Progenitor cell of endocrine pancreas (in vitro differentiated cells): ENCODE results near the gene ZNF362. TPM values are rescaled to one million over a fixed set of nuclear protein-coding genes. Genes with fewer than 3 reads are reported as not detected.

Experiments
- DNase-seq: peaks from one replicate; pipeline ENCODE4 v3.0.0; 2021; ENCODE audit warnings: low spot score; ENCODE audit not compliant: unreplicated experiment
- H3K27ac Mint-ChIP-seq: 2 replicates; pipeline ENCODE4 v1.8.0; 2021; ENCODE audit warnings: mild to moderate bottlenecking, moderate library complexity, mixed read lengths
- H3K27me3 Mint-ChIP-seq: 2 replicates; pipeline ENCODE4 v1.8.0; 2021; ENCODE audit warnings: mixed read lengths
- H3K36me3 Mint-ChIP-seq: 2 replicates; pipeline ENCODE4 v1.8.0; 2022; ENCODE audit warnings: mixed read lengths; ENCODE audit not compliant: insufficient read depth
- H3K4me1 Mint-ChIP-seq: 2 replicates; pipeline ENCODE4 v1.8.0; 2021; ENCODE audit warnings: low read depth, mixed read lengths
- H3K4me3 Mint-ChIP-seq: 2 replicates; pipeline ENCODE4 v1.8.0; 2021; ENCODE audit warnings: low read depth, mild to moderate bottlenecking, moderate library complexity, mixed read lengths
- H3K9me3 Mint-ChIP-seq: 2 replicates; pipeline ENCODE4 v1.8.0; 2021; ENCODE audit warnings: low read depth, mixed read lengths
- CTCF ChIP-seq: fragments of 200-600 bp; sonication (generic); IDR thresholded peaks from one replicate; pipeline ENCODE4 v1.5.0; 2021; ENCODE audit warnings: antibody characterized with exemption, mild to moderate bottlenecking; ENCODE audit not compliant: unreplicated experiment
- total RNA-seq: library from RNA; stranded (reverse); gene quantifications from 2 replicates; pipeline ENCODE4 v1.2.1, GENCODE V29; 2021

ZNF362 gene
- total RNA-seq, 1 donor from 2014 or later = 79.3 TPM

GRCh38 chr1:33335020-33335419 is 78.7 kb downstream of the ZNF362 start:
- H3K27ac Mint-ChIP-seq = peak overlapping the region; percentile 12
- H3K9me3 Mint-ChIP-seq = no peaks in the 10 kb centered on the region
- H3K36me3 Mint-ChIP-seq = peaks cover 21% of the 10 kb centered on the region
- H3K27me3 Mint-ChIP-seq = no peaks in the 10 kb centered on the region
- no peak for DNase-seq
- TF ChIP-seq CTCF = no peak
- no peak overlapping the region for H3K4me3 Mint-ChIP-seq
- H3K4me1 Mint-ChIP-seq = peaks cover 50% of the 10 kb centered on the region

- peaks cover 65% of the 10 kb centered on the region for H3K4me1 Mint-ChIP-seq
- DNase-seq = no peak
- no peaks in the 10 kb centered on the region for H3K27me3 Mint-ChIP-seq
- peak overlapping the region; percentile 89 for H3K27ac Mint-ChIP-seq
- peaks cover 19% of the 10 kb centered on the region for H3K36me3 Mint-ChIP-seq
- no peaks in the 10 kb centered on the region for H3K9me3 Mint-ChIP-seq
- H3K4me3 Mint-ChIP-seq = no peak overlapping the region
- TF ChIP-seq CTCF = no peak
Measured at GRCh38 chr1:33336580-33336979, 80.3 kb downstream of the ZNF362 start.

GRCh38 chr1:33337441-33337840 is 81.1 kb downstream of the ZNF362 start:
- Mint-ChIP-seq H3K4me1 (peaks cover 74% of the 10 kb centered on the region), H3K36me3 (peaks cover 16% of the 10 kb centered on the region), H3K4me3 (no peak overlapping the region), H3K27ac (peak overlapping the region; percentile 99), H3K9me3 (no peaks in the 10 kb centered on the region), H3K27me3 (no peaks in the 10 kb centered on the region)
- no peak for TF ChIP-seq CTCF
- DNase-seq = no peak

GRCh38 chr1:33338048-33338439 is 81.8 kb downstream of the ZNF362 start:
- no peak for DNase-seq
- H3K4me3 Mint-ChIP-seq = peak overlapping the region; percentile 7
- H3K27ac Mint-ChIP-seq = peak overlapping the region; percentile 99
- TF ChIP-seq CTCF = no peak
- H3K27me3 Mint-ChIP-seq = no peaks in the 10 kb centered on the region
- no peaks in the 10 kb centered on the region for H3K9me3 Mint-ChIP-seq
- H3K36me3 Mint-ChIP-seq = peaks cover 11% of the 10 kb centered on the region
- H3K4me1 Mint-ChIP-seq = peaks cover 80% of the 10 kb centered on the region

- H3K9me3 Mint-ChIP-seq = no peaks in the 10 kb centered on the region
- no peaks in the 10 kb centered on the region for H3K27me3 Mint-ChIP-seq
- no peak for TF ChIP-seq CTCF
- H3K36me3 Mint-ChIP-seq = peaks cover 9% of the 10 kb centered on the region
- DNase-seq = no peak
- H3K4me3 Mint-ChIP-seq = peak overlapping the region; percentile 7
- H3K27ac Mint-ChIP-seq = peak overlapping the region; percentile 99
- H3K4me1 Mint-ChIP-seq = peaks cover 83% of the 10 kb centered on the region
Measured at GRCh38 chr1:33338440-33339211, 82.3 kb downstream of the ZNF362 start.
